SU-DHL-6 (cell line): ENCODE data around the gene CLK2.

Experiments
- H2AFZ ChIP-seq: fragments of 200-600 bp; sonication (generic); 2 replicates; pipeline ENCODE4 v1.6.1; 2014; ENCODE audit warnings: low read depth, mild to moderate bottlenecking, moderate library complexity, mixed read lengths, antibody characterized with exemption, low read length; ENCODE audit not compliant: severe bottlenecking
- H3F3A ChIP-seq: fragments of 200-600 bp; shearing (Covaris generic); 2 replicates; pipeline ENCODE4 v1.6.0; 2016; ENCODE audit warnings: antibody characterized with exemption, mild to moderate bottlenecking; ENCODE audit not compliant: insufficient read depth
- H3K27ac ChIP-seq: fragments of 200-600 bp; sonication (generic); 2 replicates; pipeline ENCODE4 v1.5.1; 2016; ENCODE audit warnings: low read depth, mild to moderate bottlenecking, low read length, moderate library complexity, mixed read lengths
- H3K27me3 ChIP-seq: fragments of 200-600 bp; sonication (generic), shearing (Covaris generic); 2 replicates; pipeline ENCODE4 v1.6.0; 2014; ENCODE audit warnings: mild to moderate bottlenecking, low read length
- H3K36me3 ChIP-seq: fragments of 200-600 bp; sonication (generic); 2 replicates; pipeline ENCODE4 v1.6.1; 2014; ENCODE audit warnings: mild to moderate bottlenecking, low read length, mixed read lengths
- H3K4me2 ChIP-seq: fragments of 300-600, 200-600 bp; shearing (Covaris generic), sonication (generic); 2 replicates; pipeline ENCODE4 v1.6.0; 2014; ENCODE audit warnings: low read length, low read depth, mild to moderate bottlenecking; ENCODE audit not compliant: poor library complexity, severe bottlenecking
- H3K4me3 ChIP-seq: fragments of 200-600 bp; sonication (generic); 2 replicates; pipeline ENCODE4 v1.5.1; 2014; ENCODE audit warnings: antibody characterized with exemption, low read length, mild to moderate bottlenecking, mixed read lengths; ENCODE audit not compliant: insufficient read depth, poor library complexity, severe bottlenecking
- H3K79me2 ChIP-seq: fragments of 200-600 bp; sonication (generic); 2 replicates; pipeline ENCODE4 v1.6.1; 2014; ENCODE audit warnings: mild to moderate bottlenecking, low read length, moderate library complexity; ENCODE audit not compliant: insufficient read depth
- H3K9ac ChIP-seq: fragments of 200-600 bp; sonication (generic); 2 replicates; pipeline ENCODE4 v1.7.0; 2014; ENCODE audit warnings: mild to moderate bottlenecking, low read length
- H3K9me2 ChIP-seq: fragments of 200-600 bp; sonication (generic); replicated peaks from 2 replicates; pipeline ENCODE4 v1.6.1; 2014; ENCODE audit warnings: low read length; ENCODE audit not compliant: insufficient read depth
- H3K9me3 ChIP-seq: fragments of 200-600 bp; sonication (generic); 2 replicates; pipeline ENCODE4 v1.6.1; 2014; ENCODE audit warnings: low read length, mixed read lengths; ENCODE audit not compliant: insufficient read depth
- H4K20me1 ChIP-seq: fragments of 200-600 bp; sonication (generic); 2 replicates; pipeline ENCODE4 v1.6.1; 2014; ENCODE audit warnings: low read depth, mild to moderate bottlenecking, antibody characterized with exemption, low read length, moderate library complexity, mixed read lengths
- EZH2phosphoT487 ChIP-seq: fragments of 200-600 bp; sonication (generic), shearing (Covaris generic); conservative IDR thresholded peaks from 2 replicates; pipeline ENCODE4 v1.6.1; 2018; ENCODE audit warnings: mild to moderate bottlenecking, antibody characterized with exemption, low read length, moderate library complexity, mixed read lengths
- TF ChIP-seq, protein P1 (sequence below): fragments of 200-600 bp; sonication (generic); IDR thresholded peaks from one replicate; pipeline ENCODE4 v1.5.1; 2017; ENCODE audit warnings: antibody characterized with exemption, mild to moderate bottlenecking, low read length, moderate library complexity; ENCODE audit not compliant: insufficient read depth, poor library complexity, severe bottlenecking

The CLK2 gene

DNA sequence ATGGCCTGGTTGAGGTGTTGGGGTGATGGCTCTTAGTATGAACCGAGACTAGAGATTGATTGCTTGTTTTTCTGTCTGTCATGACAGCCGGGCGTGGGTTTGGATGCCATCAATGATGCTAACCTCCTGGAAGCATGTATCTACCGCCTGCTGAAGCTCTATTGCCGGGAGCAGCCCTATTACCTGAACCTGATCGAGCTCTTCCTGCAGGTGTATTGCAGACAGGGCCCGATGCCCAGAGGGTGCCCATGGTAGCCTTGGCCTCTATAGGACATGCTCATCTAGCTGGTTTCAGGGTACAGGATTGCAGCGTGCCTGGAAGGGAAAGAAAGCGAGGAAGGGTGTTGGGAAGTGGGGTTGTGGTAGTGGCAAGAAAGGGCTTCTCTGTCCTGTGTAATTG, 44.8 kb upstream of the CLK2 start:
- Histone ChIP-seq H3K27me3 (no peaks in the 10 kb centered on the region), H3F3A (peaks cover 26% of the 10 kb centered on the region), H3K9me3 (no peaks in the 10 kb centered on the region), H4K20me1 (no peaks in the 10 kb centered on the region), H3K4me2 (no peak overlapping the region), H3K4me3 (no peak overlapping the region), H2AFZ (no peak overlapping the region), H3K36me3 (no peaks in the 10 kb centered on the region), H3K79me2 (peaks cover 6% of the 10 kb centered on the region), H3K9ac (no peak overlapping the region), H3K9me2 (no peaks in the 10 kb centered on the region), H3K27ac (no peak overlapping the region)
- TF ChIP-seq, protein P1, sequence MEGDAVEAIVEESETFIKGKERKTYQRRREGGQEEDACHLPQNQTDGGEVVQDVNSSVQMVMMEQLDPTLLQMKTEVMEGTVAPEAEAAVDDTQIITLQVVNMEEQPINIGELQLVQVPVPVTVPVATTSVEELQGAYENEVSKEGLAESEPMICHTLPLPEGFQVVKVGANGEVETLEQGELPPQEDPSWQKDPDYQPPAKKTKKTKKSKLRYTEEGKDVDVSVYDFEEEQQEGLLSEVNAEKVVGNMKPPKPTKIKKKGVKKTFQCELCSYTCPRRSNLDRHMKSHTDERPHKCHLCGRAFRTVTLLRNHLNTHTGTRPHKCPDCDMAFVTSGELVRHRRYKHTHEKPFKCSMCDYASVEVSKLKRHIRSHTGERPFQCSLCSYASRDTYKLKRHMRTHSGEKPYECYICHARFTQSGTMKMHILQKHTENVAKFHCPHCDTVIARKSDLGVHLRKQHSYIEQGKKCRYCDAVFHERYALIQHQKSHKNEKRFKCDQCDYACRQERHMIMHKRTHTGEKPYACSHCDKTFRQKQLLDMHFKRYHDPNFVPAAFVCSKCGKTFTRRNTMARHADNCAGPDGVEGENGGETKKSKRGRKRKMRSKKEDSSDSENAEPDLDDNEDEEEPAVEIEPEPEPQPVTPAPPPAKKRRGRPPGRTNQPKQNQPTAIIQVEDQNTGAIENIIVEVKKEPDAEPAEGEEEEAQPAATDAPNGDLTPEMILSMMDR = no peak
- no peak for TF ChIP-seq EZH2phosphoT487

DNA sequence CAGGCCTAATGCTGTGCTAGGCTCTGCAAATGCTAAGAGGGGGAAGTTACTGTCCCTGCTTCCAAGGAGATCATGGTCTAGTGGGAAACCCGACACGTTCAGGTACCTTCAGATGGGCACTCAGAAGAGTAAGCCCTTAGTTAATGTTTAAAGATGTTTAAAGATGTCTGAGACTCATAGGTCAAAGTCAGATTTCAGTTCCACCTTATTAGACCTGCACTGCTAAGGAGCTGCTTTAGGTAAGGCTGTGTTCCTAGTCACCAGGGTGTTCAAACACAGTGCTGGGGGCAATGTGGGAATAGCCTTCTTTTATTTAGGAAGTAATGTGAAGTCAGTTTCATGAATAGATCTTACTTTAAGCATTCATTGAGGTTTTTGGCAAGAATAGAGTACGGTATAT, 43.6 kb upstream of the CLK2 start:
- no peaks in the 10 kb centered on the region for H3K9me3 ChIP-seq
- H3K9ac ChIP-seq = no peak overlapping the region
- H3K27me3 ChIP-seq = no peaks in the 10 kb centered on the region
- no peak overlapping the region for H2AFZ ChIP-seq
- no peaks in the 10 kb centered on the region for H3K9me2 ChIP-seq
- no peak overlapping the region for H3K4me2 ChIP-seq
- 0 out of 2 replicates have a peak, but pooled peaks cover 5% of the 10 kb centered on the region for H4K20me1 ChIP-seq
- H3K36me3 ChIP-seq = no peaks in the 10 kb centered on the region
- H3F3A ChIP-seq = peaks cover 26% of the 10 kb centered on the region
- no peak overlapping the region for H3K27ac ChIP-seq
- H3K79me2 ChIP-seq = peaks cover 14% of the 10 kb centered on the region
- no peak for TF ChIP-seq EZH2phosphoT487
- TF ChIP-seq, protein P1 = no peak
- no peak overlapping the region for H3K4me3 ChIP-seq

DNA sequence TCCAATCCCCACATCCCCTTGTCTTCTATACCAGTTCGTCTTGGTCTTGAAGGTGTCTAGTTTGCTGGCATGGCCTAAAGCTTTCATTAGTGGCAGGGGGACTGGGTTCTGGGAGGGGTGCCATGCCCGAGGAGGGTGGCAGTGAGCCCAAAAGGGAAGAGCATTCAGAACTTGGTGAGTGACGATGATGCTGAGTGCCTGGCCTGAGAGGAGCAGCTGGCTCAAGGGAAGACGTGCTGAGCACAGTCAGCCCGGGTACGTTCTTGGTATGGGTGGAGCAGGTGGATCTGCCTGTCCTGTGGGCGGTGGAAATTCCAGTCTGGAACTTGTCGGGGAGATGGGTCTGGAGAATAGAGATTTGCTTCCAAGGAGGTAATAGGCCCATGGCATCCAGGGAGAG, 40.0 kb upstream of the CLK2 start:
- Histone ChIP-seq H3K9me3 (no peaks in the 10 kb centered on the region), H3K79me2 (peaks cover 44% of the 10 kb centered on the region), H3K27me3 (no peaks in the 10 kb centered on the region), H3K9ac (no peak overlapping the region), H3K9me2 (no peaks in the 10 kb centered on the region), H3K4me2 (no peak overlapping the region), H2AFZ (no peak overlapping the region), H3K4me3 (no peak overlapping the region), H3K36me3 (peaks cover 8% of the 10 kb centered on the region; the same call in 1 of the 2 replicates), H3K27ac (no peak overlapping the region), H3F3A (peaks cover 13% of the 10 kb centered on the region), H4K20me1 (0 out of 2 replicates have a peak, but pooled peaks cover 5% of the 10 kb centered on the region)
- TF ChIP-seq, protein P1 = no peak
- TF ChIP-seq EZH2phosphoT487 = no peak
